Suppressor macrophage treated with lipopolysaccharide for 1 hour (primary cell): ENCODE measurements around the gene SMARCB1.

Source experiments
- DNase-seq, 3 donors: peaks; one replicate each; pipeline ENCODE4 v3.0.0-alpha.2; 2020 to 2022

SMARCB1 gene

DNA sequence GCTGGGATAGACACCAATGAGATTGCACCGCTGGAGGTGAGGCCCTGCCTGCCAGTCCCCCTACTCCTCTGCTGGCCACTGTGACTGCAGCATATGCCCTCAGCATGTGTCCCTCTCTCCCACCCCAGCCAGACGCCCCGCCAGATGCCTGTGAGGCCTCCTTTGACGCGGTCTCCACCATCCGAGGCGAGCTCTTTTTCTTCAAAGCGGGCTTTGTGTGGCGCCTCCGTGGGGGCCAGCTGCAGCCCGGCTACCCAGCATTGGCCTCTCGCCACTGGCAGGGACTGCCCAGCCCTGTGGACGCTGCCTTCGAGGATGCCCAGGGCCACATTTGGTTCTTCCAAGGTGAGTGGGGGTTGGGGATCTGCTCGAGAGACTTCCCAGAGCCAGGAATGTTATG, 5.7 kb upstream of the SMARCB1 start:
- no peak for DNase-seq

DNA sequence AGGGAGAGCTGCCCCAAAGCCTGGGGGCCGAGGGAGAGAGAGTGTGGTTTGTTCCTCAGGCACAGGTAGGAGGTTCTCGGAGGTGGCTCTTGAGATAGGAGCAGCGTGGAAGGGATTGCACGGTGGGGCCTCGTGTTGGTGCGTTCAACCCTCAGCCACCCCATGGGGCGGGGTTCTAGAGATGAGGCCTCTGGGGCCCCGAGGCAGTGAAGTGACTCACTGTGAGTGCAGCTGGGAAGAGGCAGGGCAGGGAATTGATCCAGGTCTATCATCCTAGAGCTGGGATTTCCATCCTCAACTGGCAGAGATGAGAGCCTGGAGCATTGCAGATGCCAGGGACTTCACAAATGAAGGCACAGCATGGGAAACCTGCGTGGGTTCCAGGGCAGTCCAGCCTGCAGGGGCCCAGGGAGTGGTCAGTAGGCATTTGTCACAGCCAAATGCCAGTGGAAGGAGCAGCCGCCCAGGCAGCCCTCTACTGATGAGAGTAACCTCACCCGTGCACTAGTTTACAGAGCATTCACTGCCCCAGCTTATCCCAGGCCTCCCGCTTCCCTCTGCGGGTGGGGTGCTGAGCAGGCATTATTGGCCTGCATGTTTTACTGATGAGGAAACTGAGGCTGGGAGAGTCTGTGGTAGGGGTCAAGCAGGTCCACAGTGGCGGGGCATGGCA, 5.1 kb upstream of the SMARCB1 start:
- no peak for DNase-seq

DNA sequence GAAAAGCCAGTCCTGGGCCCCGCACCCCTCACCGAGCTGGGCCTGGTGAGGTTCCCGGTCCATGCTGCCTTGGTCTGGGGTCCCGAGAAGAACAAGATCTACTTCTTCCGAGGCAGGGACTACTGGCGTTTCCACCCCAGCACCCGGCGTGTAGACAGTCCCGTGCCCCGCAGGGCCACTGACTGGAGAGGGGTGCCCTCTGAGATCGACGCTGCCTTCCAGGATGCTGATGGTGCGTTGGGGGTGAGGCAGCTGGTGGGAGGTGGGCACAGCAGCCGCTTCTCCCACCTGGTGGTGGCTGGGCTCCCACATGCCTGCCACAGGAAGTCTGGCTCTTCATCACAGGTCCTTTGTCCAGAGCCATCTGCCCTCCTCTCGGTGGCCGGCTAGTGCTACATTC, 4.5 kb upstream of the SMARCB1 start:
- DNase-seq = no peak

DNA sequence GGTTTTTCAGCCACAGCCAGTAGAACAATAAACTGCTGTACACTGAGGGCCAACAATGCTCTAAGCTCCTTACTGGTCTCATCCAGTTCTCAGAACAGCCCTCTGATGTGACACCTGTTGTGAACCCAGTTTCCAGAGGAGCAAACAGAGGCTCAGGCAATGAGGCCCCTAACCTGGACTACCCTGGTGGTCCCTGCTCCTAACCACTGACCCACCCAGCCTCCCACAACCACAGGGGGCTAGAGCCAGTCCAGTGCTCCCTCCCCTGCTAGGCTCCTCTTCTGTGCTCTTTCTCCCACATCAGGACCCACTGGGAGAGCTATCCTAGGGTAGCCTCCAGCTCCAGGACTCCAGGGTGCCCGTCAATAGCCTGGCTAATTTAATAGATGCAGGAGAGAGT, 4.1 kb upstream of the SMARCB1 start:
- DNase-seq = no peak

DNA sequence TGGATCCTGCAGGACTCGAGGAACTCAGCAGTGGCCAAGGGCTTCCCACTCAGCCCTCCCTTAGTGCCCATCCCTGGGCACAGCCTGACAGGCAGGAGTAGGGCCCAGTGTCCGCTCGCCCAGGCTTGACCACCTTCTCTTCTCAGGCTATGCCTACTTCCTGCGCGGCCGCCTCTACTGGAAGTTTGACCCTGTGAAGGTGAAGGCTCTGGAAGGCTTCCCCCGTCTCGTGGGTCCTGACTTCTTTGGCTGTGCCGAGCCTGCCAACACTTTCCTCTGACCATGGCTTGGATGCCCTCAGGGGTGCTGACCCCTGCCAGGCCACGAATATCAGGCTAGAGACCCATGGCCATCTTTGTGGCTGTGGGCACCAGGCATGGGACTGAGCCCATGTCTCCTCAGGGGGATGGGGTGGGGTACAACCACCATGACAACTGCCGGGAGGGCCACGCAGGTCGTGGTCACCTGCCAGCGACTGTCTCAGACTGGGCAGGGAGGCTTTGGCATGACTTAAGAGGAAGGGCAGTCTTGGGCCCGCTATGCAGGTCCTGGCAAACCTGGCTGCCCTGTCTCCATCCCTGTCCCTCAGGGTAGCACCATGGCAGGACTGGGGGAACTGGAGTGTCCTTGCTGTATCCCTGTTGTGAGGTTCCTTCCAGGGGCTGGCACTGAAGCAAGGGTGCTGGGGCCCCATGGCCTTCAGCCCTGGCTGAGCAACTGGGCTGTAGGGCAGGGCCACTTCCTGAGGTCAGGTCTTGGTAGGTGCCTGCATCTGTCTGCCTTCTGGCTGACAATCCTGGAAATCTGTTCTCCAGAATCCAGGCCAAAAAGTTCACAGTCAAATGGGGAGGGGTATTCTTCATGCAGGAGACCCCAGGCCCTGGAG, 3.3 kb upstream of the SMARCB1 start:
- DNase-seq = no peak

DNA sequence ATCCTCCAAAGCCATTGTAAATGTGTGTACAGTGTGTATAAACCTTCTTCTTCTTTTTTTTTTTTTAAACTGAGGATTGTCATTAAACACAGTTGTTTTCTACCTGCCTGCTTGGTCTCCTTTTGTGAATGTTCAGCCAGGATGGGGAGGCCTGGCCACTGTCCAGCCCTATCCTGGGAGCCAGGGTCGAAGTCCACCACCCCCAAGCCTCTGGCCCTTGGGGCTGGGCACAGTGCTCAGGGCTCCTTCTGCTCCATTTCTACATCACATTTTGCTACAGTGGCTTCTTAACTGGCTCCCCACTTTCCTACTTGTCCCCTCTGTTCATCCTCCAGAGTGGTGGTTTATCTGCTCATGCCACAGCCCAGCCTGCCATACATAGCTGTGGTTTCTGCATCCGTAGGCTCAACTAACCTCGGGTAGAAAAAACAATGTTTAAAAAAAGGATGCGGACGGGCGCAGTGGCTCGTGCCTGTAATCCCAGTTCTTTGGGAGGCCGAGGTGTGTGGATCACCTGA, 2.5 kb upstream of the SMARCB1 start:
- DNase-seq = no peak

DNA sequence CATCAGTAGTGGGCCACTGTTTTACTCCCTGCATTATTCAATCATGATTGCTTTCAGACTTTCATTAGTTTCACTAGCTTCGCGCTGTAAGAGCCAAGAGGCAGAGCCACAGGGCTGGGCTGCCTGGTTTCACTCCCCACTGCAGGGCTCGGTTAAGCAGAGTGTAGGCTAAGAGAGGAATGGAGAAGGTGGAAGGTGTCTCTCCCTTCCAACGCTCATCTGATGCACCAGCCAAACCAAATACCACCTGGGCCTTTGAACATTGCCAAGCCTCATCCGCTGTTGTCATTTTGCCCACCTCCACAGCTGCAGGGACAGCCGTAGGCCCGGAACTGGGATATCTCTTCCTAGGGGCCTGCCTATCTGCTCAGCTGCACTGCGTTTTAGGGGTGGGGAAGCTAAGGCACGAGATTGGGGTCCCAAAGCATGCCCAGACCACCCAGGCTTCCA, 480 bp upstream of the SMARCB1 start:
- DNase-seq = no peak

DNA sequence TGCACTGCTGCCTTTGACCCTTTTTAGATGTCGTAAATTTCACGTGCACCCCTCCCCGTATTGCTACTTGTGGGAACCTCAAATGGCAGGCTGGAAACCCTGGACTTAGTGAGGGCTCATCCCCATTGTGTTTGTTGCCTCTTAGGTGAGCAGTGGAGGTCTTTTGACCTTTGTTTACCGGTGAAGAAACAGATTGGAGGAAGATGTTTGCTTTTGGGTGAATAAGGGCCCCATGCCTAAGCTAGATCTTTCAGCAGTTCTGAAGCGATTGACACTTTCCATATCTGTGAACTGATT, 782 bp downstream of the SMARCB1 start:
- DNase-seq = no peak

DNA sequence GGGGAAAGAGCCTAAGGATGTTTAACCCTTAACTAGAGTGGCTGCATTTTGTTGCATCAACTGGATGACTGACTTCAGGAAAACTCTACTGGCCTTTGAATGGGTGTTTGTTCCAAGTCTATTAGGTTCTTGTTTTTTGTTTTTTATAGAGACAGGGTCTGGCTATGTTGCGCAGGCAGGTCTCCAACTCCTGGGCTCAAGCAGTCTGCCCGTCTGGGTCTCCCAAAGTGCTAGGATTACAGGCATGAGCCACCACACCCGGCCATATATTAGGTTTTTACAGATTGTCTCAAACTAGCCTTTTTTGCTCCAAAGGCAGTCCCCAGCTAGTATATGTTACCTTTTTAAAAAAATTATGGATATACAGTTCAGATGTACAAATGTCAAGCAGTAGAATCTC, 1.1 kb downstream of the SMARCB1 start:
- DNase-seq = no peak

DNA sequence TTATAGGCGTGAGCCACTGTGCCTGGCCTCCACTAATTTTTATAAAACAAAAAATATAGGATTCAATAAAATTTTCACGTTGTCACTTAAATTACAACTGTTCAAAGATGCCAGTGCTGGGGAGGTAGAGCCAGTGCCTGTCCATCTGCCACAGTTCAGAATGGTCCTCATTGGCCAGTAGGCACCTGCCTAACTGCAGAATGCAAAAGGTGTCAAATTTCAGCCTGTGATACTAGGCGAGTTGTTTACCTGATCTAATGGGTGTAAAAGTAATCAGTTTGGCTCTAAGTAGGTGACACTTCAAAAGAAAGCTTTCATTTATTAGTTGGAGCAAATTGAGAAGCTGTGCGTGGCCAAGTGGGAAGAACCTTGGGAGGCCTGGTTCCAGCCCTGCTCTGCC, 2.4 kb downstream of the SMARCB1 start:
- no peak for DNase-seq

DNA sequence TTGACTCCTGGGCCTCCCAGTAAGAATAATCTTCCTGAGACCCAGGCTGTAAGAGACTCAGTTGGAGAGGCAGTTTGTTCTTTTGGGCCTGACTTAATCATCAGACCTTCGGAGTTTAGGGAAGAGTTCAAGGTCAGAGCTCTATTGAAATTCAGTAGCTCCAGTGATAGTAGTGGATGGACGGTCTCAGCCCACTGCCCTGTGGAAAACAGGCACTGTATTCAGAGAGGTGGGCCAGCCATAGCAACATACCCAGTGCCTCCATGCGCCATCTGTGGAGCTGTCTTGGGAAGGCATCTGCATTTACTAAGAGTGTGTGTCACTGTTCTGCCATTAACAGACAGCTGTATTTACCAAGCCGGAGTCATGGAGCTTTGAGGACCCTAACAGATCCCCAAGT, 2.9 kb downstream of the SMARCB1 start:
- no peak for DNase-seq

DNA sequence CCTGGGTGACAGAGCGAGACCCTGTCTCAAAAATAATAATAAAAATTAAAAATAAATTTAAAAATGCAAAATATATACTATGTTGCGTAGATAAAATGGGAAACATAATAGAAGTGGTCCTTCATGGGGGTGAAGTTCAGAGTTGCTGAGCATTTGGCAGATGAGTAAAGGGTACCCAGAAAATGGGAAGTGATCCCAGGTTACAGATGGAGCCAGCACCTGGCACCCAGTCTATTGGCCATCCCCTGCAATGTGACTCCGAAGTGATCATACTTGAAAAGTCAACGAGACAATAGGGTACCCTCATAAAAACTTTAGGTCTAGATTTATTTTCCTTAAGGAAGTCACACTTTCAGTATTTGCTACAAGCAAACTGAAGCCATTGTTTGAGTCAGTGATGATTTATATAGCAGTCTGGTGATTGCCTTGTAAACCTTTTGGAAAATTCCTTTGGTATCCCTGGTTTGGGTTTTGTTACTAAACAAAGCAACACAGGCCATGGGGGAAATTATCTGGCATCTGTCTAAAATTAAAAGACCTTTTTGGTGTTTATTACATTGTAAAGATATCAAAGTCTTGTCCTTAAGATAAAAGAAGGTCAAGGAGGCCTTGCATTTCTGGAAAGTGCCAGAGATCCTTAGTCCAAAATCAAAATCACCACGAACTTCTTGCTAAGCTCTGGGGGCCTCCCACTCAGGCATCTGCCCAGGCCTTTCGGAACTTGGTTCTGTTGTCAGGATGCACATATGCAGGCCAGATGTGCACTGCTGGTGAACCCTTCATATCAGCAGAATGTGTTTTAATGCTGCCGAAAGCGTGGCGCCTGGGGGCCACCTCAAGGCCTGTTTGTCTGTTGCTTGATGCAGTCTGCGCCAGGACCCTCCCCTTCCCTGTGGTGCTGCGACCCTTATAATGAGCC, 4.3 kb downstream of the SMARCB1 start:
- no peak for DNase-seq

DNA sequence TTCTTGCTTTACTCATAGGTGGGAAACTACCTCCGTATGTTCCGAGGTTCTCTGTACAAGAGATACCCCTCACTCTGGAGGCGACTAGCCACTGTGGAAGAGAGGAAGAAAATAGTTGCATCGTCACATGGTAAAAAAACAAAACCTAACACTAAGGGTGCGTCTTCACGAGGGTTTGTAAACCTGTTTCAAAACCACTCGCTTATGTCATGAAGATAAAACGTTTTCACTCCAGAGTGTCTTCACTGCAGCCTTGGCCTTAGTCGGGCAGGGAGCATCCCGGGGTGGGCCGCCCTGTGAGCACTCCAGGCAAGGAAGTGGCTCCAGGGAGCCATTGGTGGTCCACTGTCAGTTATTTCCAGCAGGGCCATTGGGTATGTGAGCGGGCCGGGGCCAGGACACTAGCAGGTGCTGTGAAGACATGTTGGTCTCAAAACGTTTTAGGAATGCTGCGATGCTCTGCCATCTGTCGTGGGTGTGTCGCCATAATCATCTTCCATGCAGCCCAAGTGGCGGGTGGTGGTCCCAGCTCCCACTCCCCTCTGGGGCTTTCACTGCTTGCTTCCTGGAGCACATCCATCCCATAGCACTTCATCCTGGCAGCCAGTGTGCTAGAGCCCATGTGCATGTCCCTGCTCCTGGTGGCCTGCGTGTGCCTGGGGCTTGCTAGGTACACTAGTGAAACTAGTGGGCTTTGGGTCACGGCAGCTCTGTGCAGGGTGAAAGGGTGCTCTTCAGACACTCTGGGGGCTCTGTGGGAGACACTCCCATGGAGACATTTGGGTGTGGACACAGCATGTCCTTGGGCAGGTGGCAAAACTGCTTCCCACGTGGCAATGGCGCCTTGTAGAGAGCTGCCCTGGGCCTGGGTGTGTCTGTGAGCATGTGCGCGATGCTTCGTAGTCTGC, 5.2 kb downstream of the SMARCB1 start:
- DNase-seq = no peak

DNA sequence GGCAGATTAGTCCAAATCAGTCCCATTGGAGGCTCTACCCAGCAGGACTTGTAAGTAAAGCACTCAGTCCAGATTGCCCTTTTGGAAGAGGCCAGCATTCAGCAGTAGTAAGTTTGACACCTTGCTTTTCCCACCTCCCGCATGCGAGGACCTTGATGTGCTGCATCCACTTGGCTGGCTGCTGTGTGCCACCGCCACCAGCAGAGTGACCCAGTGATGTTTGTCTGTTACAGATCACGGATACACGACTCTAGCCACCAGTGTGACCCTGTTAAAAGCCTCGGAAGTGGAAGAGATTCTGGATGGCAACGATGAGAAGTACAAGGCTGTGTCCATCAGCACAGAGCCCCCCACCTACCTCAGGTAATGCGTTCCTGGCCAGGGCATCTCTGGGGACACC, 6.6 kb downstream of the SMARCB1 start:
- DNase-seq = no peak

DNA sequence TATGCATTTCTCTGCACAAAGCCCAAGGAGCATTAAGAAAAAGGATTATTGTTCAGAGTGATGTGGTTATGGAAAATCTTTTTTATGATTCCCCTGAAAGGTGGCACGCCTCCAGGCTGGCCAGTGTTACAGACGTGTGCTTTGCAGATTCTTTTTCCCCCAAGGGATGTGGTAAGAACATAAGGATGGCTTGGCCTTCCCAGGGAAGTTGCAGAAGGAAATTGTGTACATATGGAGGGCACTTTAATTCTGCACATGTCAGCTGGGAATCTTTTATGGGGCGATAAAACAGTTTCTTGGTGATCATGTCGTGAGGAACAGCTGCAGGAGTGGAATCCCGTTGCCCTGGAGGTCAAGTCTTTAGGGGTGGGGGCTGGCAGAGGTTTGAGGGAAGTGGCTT, 9.7 kb downstream of the SMARCB1 start:
- no peak for DNase-seq

DNA sequence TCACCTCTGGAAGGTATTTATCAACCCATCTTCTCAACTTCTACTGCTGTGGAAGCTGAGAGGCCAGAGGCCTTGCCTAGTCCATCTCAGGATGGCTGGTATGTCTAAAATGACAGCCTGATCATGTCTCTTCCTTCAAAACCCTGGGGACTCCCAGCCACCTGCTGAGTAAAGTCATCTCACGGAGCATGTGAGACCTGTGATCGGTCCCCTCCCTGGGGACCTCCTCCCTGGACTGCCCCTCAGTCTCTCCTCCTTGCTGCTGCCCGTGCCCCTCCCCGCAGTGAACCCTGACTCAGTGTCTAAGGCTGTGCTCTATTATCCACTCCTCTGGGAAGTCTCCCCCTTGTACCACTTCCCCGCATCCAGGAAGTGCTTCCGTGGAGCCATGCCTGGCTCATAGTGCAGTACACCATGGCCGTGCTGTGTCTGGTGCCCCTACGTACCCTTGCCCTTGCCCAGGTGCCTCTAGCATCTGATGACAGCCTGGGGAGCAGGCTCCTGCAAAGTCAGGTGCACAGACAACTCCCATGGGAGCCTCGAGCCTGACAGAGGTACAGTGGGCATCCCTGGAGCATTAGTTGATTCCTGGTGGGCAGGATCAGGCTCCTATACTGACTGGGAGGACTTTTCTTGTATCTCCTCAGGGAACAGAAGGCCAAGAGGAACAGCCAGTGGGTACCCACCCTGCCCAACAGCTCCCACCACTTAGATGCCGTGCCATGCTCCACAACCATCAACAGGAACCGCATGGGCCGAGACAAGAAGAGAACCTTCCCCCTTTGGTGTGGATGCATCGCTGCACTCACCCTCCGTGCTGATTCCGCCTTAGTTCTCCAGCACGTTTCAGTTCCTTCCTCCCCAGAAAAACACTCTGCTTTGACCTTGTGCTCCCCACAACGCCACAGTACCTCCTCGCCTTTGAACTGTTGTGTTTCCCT, 13.8 kb downstream of the SMARCB1 start:
- DNase-seq = no peak

DNA sequence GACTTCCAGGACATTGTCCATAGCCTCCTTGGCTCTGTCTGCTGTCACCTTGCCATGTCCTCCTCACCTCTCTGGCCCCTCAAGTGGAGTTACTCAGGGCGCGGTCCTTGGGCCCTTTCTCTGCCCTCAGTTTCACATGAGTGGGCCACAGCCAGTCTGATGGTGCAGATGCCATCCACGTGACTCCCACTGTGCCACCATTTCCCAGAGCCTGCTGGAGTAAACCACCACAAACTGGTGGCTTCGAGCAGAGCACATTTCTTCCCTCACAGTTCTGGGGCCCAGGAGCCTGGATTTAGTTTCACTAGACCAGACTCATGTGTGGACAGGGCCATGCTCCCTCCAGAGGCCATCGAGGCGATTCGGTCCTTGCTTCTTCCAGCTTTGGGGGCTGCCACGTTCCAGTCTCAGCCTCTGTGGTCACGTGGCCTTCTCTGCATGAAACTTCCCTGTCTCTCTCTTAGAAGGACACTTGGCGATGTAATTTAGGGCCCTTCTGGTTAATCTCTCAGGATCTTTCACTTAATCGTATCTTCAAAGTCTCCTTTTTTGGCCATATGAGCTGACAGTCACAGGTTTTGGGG, 14.6 kb downstream of the SMARCB1 start:
- no peak for DNase-seq

DNA sequence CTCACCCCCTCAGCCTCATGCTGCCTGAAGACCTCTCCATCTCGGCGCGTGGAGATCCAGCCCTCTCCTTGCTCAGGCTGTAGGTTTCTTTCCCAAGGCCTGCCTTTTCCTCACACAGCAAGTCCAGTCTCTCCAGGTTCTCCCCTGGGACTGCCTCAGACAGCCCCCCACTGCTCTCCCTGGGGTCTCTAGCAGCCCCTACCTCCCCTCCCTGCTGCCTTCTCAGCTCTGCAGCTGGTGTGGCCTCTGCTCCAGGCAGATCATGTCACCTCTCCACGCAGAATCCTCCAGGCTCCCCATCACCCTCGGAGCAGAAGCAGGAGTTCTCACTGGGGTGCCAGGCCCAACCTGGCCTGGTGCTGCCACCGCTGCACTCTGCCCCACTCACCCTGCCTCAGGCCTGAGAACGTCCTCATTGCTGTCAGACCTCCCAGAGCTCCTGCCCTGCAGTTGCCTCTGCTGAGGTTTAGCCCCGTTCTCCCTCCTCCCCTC, 15.2 kb downstream of the SMARCB1 start:
- no peak for DNase-seq

DNA sequence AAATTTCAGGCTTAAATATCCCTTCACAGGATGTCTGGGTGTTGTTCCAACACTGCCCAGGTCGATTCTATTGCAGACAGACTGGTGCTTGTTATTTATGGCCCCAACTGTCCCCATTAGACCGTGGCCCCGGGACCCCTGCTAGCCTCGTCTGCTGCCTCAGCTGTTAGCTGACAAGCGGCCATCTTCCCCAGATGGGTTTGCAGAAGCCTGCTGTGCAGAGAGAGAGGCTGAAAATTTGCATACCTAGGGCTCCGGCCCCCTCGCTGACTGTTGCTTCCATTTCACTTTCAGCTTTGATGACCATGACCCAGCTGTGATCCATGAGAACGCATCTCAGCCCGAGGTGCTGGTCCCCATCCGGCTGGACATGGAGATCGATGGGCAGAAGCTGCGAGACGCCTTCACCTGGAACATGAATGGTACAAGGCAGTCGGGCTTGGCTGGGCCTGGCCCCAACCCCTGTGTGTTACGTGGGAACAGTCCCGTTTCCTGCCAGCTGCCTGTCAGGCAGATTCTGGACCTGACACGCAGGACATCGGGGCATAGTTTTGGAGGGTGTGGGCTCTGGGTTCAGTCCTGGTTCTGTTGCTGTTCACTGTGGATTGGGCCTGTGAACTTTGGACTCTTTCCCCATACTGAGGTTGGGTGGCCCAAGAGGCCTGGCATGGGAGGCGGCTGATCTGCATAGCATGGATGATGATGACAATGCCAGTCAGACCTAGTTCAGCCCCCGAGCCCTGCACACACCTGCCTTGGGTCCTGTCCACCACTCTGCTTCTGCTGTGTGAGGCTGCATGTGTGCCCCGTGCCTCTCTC, 16.4 kb downstream of the SMARCB1 start:
- no peak for DNase-seq
